ENCODE results near the gene RCSD1. TPM values are rescaled to one million over a fixed set of nuclear protein-coding genes. Genes with fewer than 3 reads are reported as not detected.

Gene RCSD1
- polyA plus RNA-seq, 3 donors: 116 to 218 (median 216) TPM

- intact Hi-C loops (cut with micrococcal nuclease): no loop called here
- Mint-ChIP-seq H3K4me1 (peaks cover 23% of the 10 kb centered on the region), H3K27me3 (ENCODE audit: low read depth in 3 of 3) (peaks cover 0 to 2% (median 0%) of the 10 kb centered on the region in 3 donors), H3K36me3 (peaks cover 64 to 80% of the 10 kb centered on the region in 2 donors), H3K9me3 (no peaks in the 10 kb centered on the region), H3K4me3 (no peak overlapping the region), H3K27ac (peak overlapping the region in 4 of 7 donors; percentile 17 to 68 (median 48))
- Histone ChIP-seq H3K9me3 (replicated peaks in 1 of 2; ENCODE audit: control insufficient read depth in 1 of 2, insufficient read depth in 1 of 2, low read length in 2 of 2) (no peaks in the 10 kb centered on the region), H3K27ac (ENCODE audit: low read depth in 1 of 2, low read length in 2 of 2) (peak overlapping the region in 1 of 2 donors; percentile 27), H3K4me3 (replicated peaks in 1 of 3; ENCODE audit: low read depth in 2 of 3, low read length in 3 of 3) (no peak overlapping the region), H3K79me2 (ENCODE audit: insufficient read depth, low read length) (peaks cover 32% of the 10 kb centered on the region), H3K9ac (ENCODE audit: insufficient read depth, low read length, poor library complexity, severe bottlenecking) (no peak overlapping the region), H4K20me1 (ENCODE audit: insufficient read depth, low read length) (peaks cover 97% of the 10 kb centered on the region), H2AFZ (ENCODE audit: insufficient read depth, low read depth, low read length, poor library complexity, severe bottlenecking) (no peak overlapping the region), H3K27me3 (ENCODE audit: control insufficient read depth in 2 of 2, insufficient read depth in 2 of 2, low read length in 2 of 2) (no peaks in the 10 kb centered on the region), H3K4me2 (replicated peaks; ENCODE audit: extremely low read depth, low read length, poor library complexity, severe bottlenecking) (no peak overlapping the region), H3K4me1 (ENCODE audit: control insufficient read depth in 1 of 2, insufficient read depth in 2 of 2, low read length in 2 of 2) (peaks cover 16% of the 10 kb centered on the region in 2 donors), H3K36me3 (replicated peaks in 1 of 2; ENCODE audit: control insufficient read depth in 1 of 2, insufficient read depth in 2 of 2, low read length in 2 of 2) (peaks cover 70 to 76% of the 10 kb centered on the region in 2 donors)
- DNase-seq: no peak
- TF ChIP-seq CTCF (IDR thresholded peaks at IDR 0.05): no peak
- WGBS (ENCODE audit: insufficient coverage): 100% methylated on average over 1 of the region's 2 CpGs
Observed at GRCh38 chr1:167704715-167705114, 74.7 kb downstream of the RCSD1 start.

GRCh38 chr1:167705250-167705649, 75.2 kb downstream of the RCSD1 start:
- intact Hi-C loops (cut with micrococcal nuclease): no loop called here
- Histone ChIP-seq H3K4me3 (replicated peaks in 1 of 3; ENCODE audit: low read depth in 2 of 3, low read length in 3 of 3) (no peak overlapping the region), H2AFZ (ENCODE audit: insufficient read depth, low read depth, low read length, poor library complexity, severe bottlenecking) (no peak overlapping the region), H3K36me3 (replicated peaks in 1 of 2; ENCODE audit: control insufficient read depth in 1 of 2, insufficient read depth in 2 of 2, low read length in 2 of 2) (peaks cover 65 to 71% of the 10 kb centered on the region in 2 donors), H3K27ac (ENCODE audit: low read depth in 1 of 2, low read length in 2 of 2) (peak overlapping the region in 1 of 2 donors; percentile 28), H3K4me1 (ENCODE audit: control insufficient read depth in 1 of 2, insufficient read depth in 2 of 2, low read length in 2 of 2) (peaks cover 16% of the 10 kb centered on the region in 2 donors), H3K9me3 (replicated peaks in 1 of 2; ENCODE audit: control insufficient read depth in 1 of 2, insufficient read depth in 1 of 2, low read length in 2 of 2) (no peaks in the 10 kb centered on the region), H3K27me3 (ENCODE audit: control insufficient read depth in 2 of 2, insufficient read depth in 2 of 2, low read length in 2 of 2) (no peaks in the 10 kb centered on the region), H4K20me1 (ENCODE audit: insufficient read depth, low read length) (peaks cover 91% of the 10 kb centered on the region), H3K79me2 (ENCODE audit: insufficient read depth, low read length) (peaks cover 27% of the 10 kb centered on the region), H3K9ac (ENCODE audit: insufficient read depth, low read length, poor library complexity, severe bottlenecking) (no peak overlapping the region), H3K4me2 (replicated peaks; ENCODE audit: extremely low read depth, low read length, poor library complexity, severe bottlenecking) (no peak overlapping the region)
- Mint-ChIP-seq H3K4me3 (no peak overlapping the region), H3K27ac (peak overlapping the region in 4 of 7 donors; percentile 24 to 74 (median 39)), H3K9me3 (no peaks in the 10 kb centered on the region), H3K4me1 (peaks cover 23% of the 10 kb centered on the region), H3K36me3 (peaks cover 60 to 75% of the 10 kb centered on the region in 2 donors), H3K27me3 (ENCODE audit: low read depth in 3 of 3) (peaks cover 0 to 2% (median 0%) of the 10 kb centered on the region in 3 donors)
- TF ChIP-seq CTCF (IDR thresholded peaks at IDR 0.05): no peak
- DNase-seq: no peak
- WGBS (ENCODE audit: insufficient coverage): 100% methylated on average over 1 of the region's 6 CpGs

Data from CD14-positive monocyte (primary cell).